NCI-H2196 treated with DMSO at 0.1 percent for 48 hours (cell line): ENCODE measurements around the gene LETM1.

Source experiments
- DNase-seq: peaks from one replicate; lab custom pipeline; 2025; ENCODE audit not compliant: unreplicated experiment; lab: John Stamatoyannopoulos, UW

LETM1 gene

DNA sequence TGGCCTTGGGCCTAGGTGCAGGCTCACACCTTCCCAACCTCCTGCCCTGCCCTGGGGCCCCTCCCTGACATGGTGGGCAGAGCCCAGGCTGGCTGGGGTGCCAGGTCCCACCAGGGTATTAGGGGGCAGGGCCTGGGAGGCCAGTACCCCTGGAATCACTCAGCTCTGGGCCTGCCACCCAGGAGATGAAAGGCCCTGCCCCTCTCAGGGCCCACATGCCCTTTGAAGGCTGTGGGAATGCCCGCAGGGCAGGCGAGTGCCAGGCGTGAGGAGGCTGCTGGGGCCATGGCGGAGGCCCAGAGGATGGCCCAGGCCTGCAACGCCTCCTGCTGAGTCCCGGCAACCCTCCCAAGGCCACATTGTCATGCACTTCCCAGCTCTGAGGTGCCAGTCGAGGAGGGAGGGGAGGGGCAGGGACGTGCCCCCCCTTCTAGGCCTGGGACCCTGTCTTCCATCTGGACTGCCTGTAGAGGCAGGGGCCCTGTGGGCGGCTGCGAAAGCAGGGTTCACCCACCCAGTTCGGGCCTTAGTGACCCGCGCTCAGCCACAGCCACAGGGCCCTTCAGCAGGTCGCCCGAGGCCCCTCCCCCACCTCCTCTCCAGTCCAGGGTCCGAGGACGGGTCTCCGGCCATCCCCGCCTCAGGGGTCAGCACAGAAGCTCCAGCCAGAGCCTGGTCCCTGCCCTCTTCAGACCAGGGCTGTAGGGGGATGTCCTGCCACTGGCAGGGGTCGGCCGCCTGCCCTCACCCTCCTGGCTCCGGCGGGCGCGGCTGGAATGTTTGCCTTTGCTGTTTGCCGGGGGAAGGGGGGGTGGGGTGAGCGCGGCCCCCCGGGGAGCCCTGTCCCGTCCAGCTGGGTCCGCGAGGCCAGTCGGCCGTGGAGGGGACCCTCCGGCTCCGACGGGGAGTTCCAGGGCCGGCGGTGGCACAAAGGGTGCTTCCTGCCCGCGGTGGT, 89.6 kb downstream of the LETM1 start:
- DNase-seq = no peak

DNA sequence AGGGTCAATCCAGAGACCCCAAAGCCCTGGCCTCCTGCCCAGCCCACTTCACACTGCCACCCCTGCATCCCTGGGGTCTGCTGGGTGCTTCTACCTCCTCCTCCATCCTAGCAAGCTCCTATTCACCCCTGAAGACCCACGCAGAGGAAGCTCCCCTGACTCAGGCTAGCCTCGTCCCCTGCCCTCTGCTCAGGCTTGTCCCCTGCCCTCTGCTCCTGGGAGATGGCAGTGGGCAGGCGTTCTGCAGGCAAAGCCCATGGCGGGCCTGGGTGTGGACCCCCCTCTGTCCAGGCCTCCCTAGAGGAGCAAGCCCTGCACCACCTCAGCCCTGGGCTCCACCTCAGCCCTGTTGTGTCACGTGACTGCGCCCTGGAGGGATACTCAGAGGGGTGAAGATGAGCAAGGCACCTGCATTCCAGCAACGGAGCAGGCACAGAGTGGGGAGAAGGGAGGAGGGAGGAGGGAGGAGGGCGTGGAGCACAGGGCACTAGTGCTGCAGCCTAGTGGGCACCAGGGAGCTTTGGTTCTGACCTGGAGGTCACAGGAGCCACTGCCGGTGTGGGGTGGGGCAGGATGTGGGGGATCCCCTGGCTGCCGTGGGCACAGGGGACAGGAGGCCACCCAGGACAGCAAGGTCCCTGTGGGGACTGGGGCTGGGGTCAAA, 90.4 kb downstream of the LETM1 start:
- DNase-seq = no peak

DNA sequence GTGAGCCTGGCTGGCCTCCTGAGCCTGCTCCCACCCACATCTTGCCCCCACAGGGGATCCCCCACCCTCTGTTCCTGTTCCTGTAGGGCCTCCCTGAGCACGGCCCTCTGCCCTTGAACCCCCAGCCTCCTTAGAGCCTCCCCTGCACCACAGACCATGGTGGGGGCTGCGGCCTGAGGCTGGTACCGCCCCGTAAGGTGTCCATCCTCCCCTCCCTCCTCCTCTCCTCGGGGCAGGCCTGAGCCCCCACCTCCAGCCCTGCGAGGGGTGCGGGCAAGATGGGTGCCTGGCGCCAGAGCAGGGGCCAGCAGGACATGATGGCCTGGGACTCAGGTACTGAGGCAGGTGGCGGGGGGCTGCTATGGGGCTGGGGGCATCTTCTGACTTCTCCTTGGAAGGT, 91.3 kb downstream of the LETM1 start:
- DNase-seq = no peak

GRCh38 chr4:1763550-1764080, 92.3 kb downstream of the LETM1 start:
- DNase-seq = no peak

DNA sequence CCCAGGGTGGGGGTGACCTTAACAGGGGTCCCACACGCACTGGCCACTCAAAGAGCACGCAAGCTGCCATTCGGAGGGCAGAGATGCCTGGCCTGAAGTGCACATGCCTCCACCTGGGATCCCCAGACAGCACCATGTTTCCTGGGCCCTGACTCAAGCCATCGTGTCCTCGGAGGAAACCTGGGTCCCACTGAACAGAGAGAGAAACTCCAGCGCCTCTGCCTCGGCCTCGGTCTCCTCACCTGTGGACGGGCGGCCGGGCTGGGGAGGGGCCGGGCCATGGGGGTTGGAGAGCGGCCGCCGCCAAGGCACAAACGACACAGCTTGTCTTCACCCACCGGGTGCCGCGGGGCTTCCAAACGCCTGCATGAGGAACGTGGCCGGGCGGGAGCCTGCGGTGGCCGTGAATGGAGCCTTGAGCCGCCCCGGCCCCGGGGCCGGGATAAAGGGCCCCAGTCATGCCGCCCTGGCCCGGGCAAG, 92.8 kb downstream of the LETM1 start:
- no peak for DNase-seq

GRCh38 chr4:1762264-1763010, 93.5 kb downstream of the LETM1 start:
- DNase-seq = no peak
